Measurements from ENCODE around the gene CD2. TPM values are rescaled to one million over a fixed set of nuclear protein-coding genes. Genes with fewer than 3 reads are reported as not detected.

CD2 gene
- total RNA-seq, 2 experiments from 2014 or later, result not detected

DNA sequence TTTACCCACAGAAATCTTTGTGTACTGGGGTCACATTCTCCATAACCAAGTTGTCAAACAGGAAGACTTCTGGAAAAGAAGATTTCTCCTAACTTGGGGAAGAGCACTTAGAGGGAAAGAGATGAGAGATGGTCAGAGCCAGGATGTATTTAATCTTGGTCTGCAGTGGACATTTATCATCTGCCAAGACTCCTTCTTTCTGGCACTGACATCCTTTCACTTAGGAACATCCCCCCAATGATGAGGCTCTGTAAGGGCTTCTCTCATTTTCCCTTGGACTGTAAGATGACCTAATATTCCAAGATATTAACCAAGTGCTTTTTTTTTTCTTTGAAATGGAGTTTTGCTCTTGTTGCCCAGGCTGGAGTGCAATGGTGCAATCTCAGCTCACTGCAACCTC lies 47.4 kb upstream of the CD2 start:
- H2AFZ ChIP-seq (ENCODE audit: low read length), result no peak overlapping the region
- no peak overlapping the region for H3K4me2 ChIP-seq (ENCODE audit: low read length)
- no peaks in the 10 kb centered on the region for H3K9me2 ChIP-seq (ENCODE audit: insufficient read depth, low read length)
- H3K79me2 ChIP-seq (ENCODE audit: insufficient read depth, low read depth, low read length), result no peaks in the 10 kb centered on the region
- CTCF ChIA-PET (ENCODE audit: unreplicated experiment), result interaction anchor here (1.0 kb wide), 1 partner anchor 19 kb away, joined by 3 read pairs; no protein-coding TSS in a partner anchor
- no peak for DNase-seq (ENCODE audit: low spot score)
- POLR2A ChIA-PET, result no interaction called here
- BruUV-seq (replicated peaks), result no TSS peak
- TF ChIP-seq, protein P1, sequence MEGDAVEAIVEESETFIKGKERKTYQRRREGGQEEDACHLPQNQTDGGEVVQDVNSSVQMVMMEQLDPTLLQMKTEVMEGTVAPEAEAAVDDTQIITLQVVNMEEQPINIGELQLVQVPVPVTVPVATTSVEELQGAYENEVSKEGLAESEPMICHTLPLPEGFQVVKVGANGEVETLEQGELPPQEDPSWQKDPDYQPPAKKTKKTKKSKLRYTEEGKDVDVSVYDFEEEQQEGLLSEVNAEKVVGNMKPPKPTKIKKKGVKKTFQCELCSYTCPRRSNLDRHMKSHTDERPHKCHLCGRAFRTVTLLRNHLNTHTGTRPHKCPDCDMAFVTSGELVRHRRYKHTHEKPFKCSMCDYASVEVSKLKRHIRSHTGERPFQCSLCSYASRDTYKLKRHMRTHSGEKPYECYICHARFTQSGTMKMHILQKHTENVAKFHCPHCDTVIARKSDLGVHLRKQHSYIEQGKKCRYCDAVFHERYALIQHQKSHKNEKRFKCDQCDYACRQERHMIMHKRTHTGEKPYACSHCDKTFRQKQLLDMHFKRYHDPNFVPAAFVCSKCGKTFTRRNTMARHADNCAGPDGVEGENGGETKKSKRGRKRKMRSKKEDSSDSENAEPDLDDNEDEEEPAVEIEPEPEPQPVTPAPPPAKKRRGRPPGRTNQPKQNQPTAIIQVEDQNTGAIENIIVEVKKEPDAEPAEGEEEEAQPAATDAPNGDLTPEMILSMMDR (conservative IDR thresholded peaks at IDR 0.05; ENCODE audit: low read length), result no peak
- no peak for TF ChIP-seq EZH2phosphoT487 (IDR thresholded peaks at IDR 0.05; ENCODE audit: borderline replicate concordance, low read depth, low read length)
- intact Hi-C loops (cut with micrococcal nuclease; ENCODE audit: unreplicated experiment), result no loop called here
- no peak overlapping the region for H3K4me3 ChIP-seq (ENCODE audit: low read depth, low read length, poor library complexity, severe bottlenecking)
- H3K27ac ChIP-seq (ENCODE audit: low read depth, low read length, poor library complexity, severe bottlenecking), result no peak overlapping the region
- H3K4me1 ChIP-seq (ENCODE audit: insufficient read depth, low read length, poor library complexity, severe bottlenecking), result no peaks in the 10 kb centered on the region
- no peaks in the 10 kb centered on the region for H3K9me3 ChIP-seq (ENCODE audit: low read length)
- no peaks in the 10 kb centered on the region for H3K36me3 ChIP-seq (ENCODE audit: insufficient read depth, low read length)
- H4K20me1 ChIP-seq (ENCODE audit: insufficient read depth, low read length), result no peaks in the 10 kb centered on the region

DNA sequence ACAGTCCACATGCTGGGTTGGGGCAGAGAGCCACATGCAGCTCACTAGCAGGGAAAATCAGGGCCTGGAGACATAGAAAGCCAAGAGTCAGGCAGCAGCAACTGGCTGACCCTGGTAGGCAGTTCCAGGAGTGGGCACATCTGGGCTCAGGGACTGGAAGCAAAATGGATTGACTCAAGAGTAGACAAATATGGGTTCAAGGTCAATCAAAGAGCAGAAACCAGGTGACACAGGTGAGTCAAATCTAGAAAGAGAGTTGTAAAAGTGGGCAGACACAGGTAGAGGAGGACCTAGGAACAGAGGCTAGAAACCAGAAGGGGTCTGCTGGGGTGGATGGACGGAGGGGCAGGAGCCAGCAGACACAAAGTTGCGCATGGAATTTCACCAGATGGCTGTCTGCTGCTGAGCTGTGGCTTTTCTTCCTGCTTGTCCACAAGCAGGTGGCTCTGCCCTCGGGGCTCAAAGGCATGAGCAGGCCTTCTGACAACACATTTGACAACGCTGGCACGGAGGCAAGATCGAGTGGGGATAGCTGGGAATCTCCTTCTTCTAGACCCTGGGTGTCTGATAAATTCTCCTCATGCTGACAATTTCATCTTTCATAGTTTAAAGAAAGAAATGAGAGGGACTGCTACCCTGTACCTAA lies 45.9 kb upstream of the CD2 start:
- Histone ChIP-seq H3K9me3 (ENCODE audit: low read length) (no peaks in the 10 kb centered on the region), H3K27ac (ENCODE audit: low read depth, low read length, poor library complexity, severe bottlenecking) (no peak overlapping the region), H3K79me2 (ENCODE audit: insufficient read depth, low read depth, low read length) (no peaks in the 10 kb centered on the region), H3K4me3 (ENCODE audit: low read depth, low read length, poor library complexity, severe bottlenecking) (no peak overlapping the region), H3K4me1 (ENCODE audit: insufficient read depth, low read length, poor library complexity, severe bottlenecking) (no peaks in the 10 kb centered on the region), H3K4me2 (ENCODE audit: low read length) (no peak overlapping the region), H4K20me1 (ENCODE audit: insufficient read depth, low read length) (no peaks in the 10 kb centered on the region), H2AFZ (ENCODE audit: low read length) (no peak overlapping the region), H3K36me3 (ENCODE audit: insufficient read depth, low read length) (no peaks in the 10 kb centered on the region), H3K9me2 (ENCODE audit: insufficient read depth, low read length) (no peaks in the 10 kb centered on the region)
- ChIA-PET CTCF (ENCODE audit: unreplicated experiment) (no interaction called here), POLR2A (no interaction called here)
- no TSS peak for BruUV-seq (replicated peaks)
- no peak for TF ChIP-seq EZH2phosphoT487 (IDR thresholded peaks at IDR 0.05; ENCODE audit: borderline replicate concordance, low read depth, low read length)
- TF ChIP-seq, protein P1 (conservative IDR thresholded peaks at IDR 0.05; ENCODE audit: low read length), result no peak
- DNase-seq (ENCODE audit: low spot score), result no peak
- intact Hi-C loops (cut with micrococcal nuclease; ENCODE audit: unreplicated experiment), result no loop called here

DNA sequence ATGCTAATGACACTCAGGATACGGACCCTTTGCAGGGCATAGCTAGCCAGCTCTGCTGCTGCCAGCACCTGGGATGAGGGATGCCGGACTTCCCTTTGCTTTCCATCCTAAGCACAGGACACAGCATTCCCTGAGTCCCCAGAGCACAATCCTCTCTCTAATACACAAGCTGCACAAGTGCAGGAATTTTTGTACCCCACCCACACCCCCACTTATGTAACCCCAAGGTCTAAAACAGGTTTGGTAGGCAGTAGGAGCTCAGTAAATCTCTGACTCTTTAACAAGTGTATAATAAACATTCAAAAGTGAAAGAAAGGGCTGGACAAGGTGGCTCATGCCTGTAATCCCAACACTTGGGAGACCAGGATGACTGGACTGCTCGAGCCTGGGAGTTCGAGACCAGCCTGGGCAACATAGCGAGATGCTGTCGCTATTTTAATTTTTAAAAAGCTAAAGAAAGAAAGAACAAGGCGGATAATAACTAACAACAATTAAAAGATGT lies 44.5 kb upstream of the CD2 start:
- H3K9me3 ChIP-seq (ENCODE audit: low read length), result no peaks in the 10 kb centered on the region

More for the DNA sequence above, 44.5 kb upstream of the CD2 start:
- intact Hi-C loops (cut with micrococcal nuclease; ENCODE audit: unreplicated experiment), result no loop called here
- H2AFZ ChIP-seq (ENCODE audit: low read length), result no peak overlapping the region
- no peaks in the 10 kb centered on the region for H4K20me1 ChIP-seq (ENCODE audit: insufficient read depth, low read length)
- H3K27ac ChIP-seq (ENCODE audit: low read depth, low read length, poor library complexity, severe bottlenecking), result no peak overlapping the region
- H3K36me3 ChIP-seq (ENCODE audit: insufficient read depth, low read length), result no peaks in the 10 kb centered on the region
- CTCF ChIA-PET (ENCODE audit: unreplicated experiment), result no interaction called here
- POLR2A ChIA-PET, result no interaction called here
- no peaks in the 10 kb centered on the region for H3K9me2 ChIP-seq (ENCODE audit: insufficient read depth, low read length)
- H3K79me2 ChIP-seq (ENCODE audit: insufficient read depth, low read depth, low read length), result no peaks in the 10 kb centered on the region
- DNase-seq (ENCODE audit: low spot score), result no peak
- H3K4me2 ChIP-seq (ENCODE audit: low read length), result no peak overlapping the region
- no TSS peak for BruUV-seq (replicated peaks)
- TF ChIP-seq, protein P1 (conservative IDR thresholded peaks at IDR 0.05; ENCODE audit: low read length), result no peak
- TF ChIP-seq EZH2phosphoT487 (IDR thresholded peaks at IDR 0.05; ENCODE audit: borderline replicate concordance, low read depth, low read length), result no peak
- H3K4me3 ChIP-seq (ENCODE audit: low read depth, low read length, poor library complexity, severe bottlenecking), result no peak overlapping the region
- no peaks in the 10 kb centered on the region for H3K4me1 ChIP-seq (ENCODE audit: insufficient read depth, low read length, poor library complexity, severe bottlenecking)
